AG08396 (cell line): ENCODE data around the gene ESR2.
"Not testable (repeated sequence)": the region's sequence is repeated elsewhere in the genome, so short reads cannot be mapped to it uniquely, and the experiment has no call there.

Experiments used
- DNase-seq: peaks from one replicate; pipeline ENCODE4 v3.0.0; 2012; ENCODE audit warnings: low spot score, mixed read lengths

ESR2 gene

DNA sequence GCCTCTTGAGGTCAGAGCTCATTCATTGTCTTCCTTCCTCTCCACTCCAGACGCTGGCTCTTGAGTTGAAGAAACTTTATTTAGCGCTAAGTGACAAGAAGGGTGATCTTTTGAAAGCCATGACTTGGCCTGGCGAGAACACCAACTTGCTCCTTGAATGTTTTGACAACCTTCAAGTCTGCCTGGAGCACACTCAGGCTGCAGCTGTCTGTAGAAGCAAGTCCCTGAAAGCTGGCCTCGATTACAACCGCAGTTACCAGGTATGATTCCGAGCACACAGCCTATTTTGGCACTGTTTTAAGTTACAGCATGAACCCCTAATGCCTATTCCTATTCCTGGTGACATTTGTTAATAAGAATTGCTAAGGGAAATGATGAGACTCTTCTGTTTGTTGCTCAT is 167.6 kb downstream of the ESR2 start:
- no peak for DNase-seq

DNA sequence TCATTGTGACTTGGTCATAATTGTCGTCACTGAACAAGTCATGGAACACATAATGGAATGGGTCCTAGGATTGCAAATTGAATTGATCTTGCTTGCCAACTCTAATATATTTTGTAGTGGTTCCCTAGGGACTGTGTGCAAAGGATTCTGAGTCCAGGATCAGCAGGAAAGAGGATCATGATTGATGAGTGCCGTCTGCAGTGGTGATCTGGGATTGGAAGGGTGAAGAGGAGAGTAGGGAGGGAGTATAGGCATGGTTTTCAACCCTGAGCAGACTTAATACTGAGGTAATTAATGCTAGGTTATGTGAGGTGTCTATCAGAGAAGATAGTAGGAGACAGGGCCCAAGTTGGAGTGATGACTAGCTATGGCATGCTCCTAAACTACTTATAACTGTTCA is 168.9 kb downstream of the ESR2 start:
- no peak for DNase-seq

GRCh38 chr14:64123241-64123822 is 170.8 kb downstream of the ESR2 start:
- DNase-seq = no peak

- no peak for DNase-seq
Observed at GRCh38 chr14:64119980-64120379, 174.2 kb downstream of the ESR2 start.

DNA sequence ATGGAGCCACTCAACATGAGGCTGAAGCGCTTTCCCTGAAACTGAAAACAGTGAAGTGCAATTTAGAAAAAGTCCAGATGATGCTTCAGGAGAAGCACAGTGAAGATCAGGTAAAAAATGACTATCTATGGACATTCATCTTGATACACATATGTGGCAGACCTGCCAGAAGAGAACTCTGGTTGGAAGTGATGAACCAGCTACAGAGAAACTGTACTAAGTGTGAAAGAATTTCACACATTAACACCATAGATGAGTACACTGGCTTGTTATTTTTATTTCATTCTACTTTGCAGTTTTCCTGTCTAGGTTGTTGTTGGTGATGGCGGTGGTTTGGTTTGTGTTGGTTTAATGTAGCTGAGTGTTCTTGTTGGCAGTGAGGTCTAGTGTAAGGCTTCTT is 174.7 kb downstream of the ESR2 start:
- DNase-seq = no peak

DNA sequence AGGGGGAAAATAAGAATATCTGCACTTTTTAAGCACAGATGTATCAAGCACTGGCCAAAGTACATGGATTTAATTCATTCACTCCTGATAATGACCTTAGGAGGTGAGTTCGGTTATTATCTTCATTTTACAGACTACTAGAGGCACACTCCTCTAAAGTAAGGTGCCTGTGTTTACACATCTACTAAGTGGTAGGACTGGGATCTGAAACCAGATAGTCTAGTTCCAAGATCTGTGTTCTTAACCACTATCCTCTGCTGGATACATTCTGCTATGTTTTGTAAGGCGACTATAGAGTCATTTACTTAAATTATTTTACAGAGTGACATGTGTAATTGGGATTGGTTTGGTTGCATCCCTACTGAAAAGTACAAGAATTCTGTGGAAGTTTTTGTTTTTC is 175.3 kb downstream of the ESR2 start:
- no peak for DNase-seq

- DNase-seq = not testable (repeated sequence)
Observed at GRCh38 chr14:64118403-64118742, 175.8 kb downstream of the ESR2 start.

- peak; percentile 50 for DNase-seq
Observed at GRCh38 chr14:64117671-64118402, 176.3 kb downstream of the ESR2 start.

GRCh38 chr14:64115401-64115800 is 178.8 kb downstream of the ESR2 start:
- no peak for DNase-seq

GRCh38 chr14:64114796-64115195 is 179.4 kb downstream of the ESR2 start:
- no peak for DNase-seq

- DNase-seq = no peak
Observed at GRCh38 chr14:64114166-64114565, 180.0 kb downstream of the ESR2 start.

GRCh38 chr14:64112867-64113678 is 181.1 kb downstream of the ESR2 start:
- no peak for DNase-seq

DNA sequence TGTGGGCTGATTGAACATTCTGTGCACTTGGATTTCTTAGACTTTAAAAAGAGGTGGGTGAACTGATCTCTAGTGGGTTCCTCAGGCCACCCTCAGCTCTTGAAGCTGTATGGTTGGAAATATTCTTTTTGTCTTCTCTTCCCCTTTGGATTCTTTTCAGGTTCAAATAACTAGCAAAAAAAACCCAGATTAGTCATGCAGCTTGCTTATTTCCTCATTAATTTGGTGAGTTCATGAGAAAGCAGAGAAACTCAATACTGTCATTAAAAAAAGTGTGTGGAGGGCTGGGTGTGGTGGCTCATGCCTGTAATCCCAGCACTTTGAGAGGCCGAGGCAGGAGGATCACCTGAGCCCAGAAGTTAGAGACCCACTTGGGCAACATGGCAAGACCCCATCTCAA is 183.4 kb downstream of the ESR2 start:
- no peak for DNase-seq

- no peak for DNase-seq
Observed at GRCh38 chr14:64109819-64110554, 184.2 kb downstream of the ESR2 start.

DNA sequence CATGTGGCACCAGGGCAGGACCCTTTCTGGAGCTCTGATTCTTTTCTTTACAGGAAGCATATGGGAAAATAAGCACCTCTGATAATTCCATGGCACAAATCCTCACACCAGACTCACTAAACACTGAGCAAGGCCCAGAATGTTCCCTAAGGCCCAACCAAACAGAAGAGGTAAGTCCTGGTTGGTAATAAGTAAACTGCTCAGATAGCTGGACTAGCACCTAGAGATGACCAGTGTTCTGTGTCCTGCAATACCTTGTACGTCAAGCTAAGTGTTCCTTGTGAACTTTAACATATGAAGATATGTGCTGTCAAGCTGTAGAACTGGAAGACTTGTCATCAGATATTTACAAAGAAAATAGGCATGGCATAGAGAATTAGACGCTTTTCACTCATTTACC is 186.7 kb downstream of the ESR2 start:
- DNase-seq = no peak

- DNase-seq = no peak
Observed at GRCh38 chr14:64098120-64098519, 196.1 kb downstream of the ESR2 start.

GRCh38 chr14:64095620-64096019 is 198.6 kb downstream of the ESR2 start:
- DNase-seq = no peak

DNA sequence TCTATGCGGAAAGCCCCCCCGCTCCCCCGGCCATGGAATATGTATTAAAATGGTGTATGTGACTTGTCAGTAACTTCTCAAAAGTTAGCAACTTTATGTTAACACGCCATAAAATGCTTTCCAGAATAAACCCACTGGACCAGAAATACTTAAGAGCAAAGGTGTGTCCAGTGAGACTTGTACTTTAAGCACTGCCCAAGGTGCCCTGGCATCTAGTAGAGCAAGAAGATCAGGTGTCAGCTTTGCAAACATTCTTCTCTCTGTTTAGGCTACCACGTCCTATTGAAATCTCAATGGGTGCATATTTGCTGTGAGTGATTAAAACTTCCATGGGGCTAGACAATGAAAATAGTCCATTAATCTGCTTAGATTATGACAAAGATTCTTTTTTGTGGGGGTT is 201.2 kb downstream of the ESR2 start:
- DNase-seq = no peak

- no peak for DNase-seq
Observed at GRCh38 chr14:64092338-64092737, 201.8 kb downstream of the ESR2 start.

GRCh38 chr14:64091217-64091616 is 203.0 kb downstream of the ESR2 start:
- no peak for DNase-seq

DNA sequence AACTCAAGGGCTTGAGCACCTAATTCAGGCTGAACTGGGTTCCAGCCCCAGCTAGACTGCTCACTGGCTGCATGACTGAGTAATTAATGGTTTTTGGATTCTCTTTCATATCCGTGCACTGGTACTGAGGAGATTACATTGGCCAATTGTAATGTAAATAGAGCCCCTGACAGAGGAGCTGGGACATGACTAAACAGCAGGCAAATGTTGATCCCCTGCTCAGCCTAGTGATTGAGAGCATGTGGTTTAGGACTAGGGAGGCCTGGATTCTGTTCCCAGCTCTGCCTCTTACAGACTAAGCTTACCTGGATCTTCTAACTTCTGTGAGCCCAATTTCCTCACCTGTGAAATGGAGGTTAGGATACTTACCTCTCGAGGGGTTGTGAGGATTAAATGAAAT is 204.3 kb downstream of the ESR2 start:
- DNase-seq = peak; percentile 19

GRCh38 chr14:64088647-64088964 is 205.6 kb downstream of the ESR2 start:
- no peak for DNase-seq

GRCh38 chr14:64082837-64083236 is 211.3 kb downstream of the ESR2 start:
- no peak for DNase-seq
